ENCODE results near the gene AJAP1. TPM values are rescaled to one million over a fixed set of nuclear protein-coding genes. Genes with fewer than 3 reads are reported as not detected.

The AJAP1 gene
- total RNA-seq, 6 experiments from 2014 or later: not detected

- peaks cover 14% of the 10 kb centered on the region for H3K27me3 Mint-ChIP-seq (ENCODE audit: insufficient read depth)
- H3K36me3 Mint-ChIP-seq (ENCODE audit: low read depth): 0 out of 2 replicates have a peak, but pooled peaks cover 5% of the 10 kb centered on the region
- peaks cover 28% of the 10 kb centered on the region; the same call in 1 of the 2 replicates for H3K9me3 Mint-ChIP-seq
Measured at GRCh38 chr1:4658643-4659628, 4.5 kb downstream of the AJAP1 start.

GRCh38 chr1:4660917-4661594, 6.6 kb downstream of the AJAP1 start:
- Mint-ChIP-seq H3K4me3 (no peak overlapping the region), H3K27me3 (ENCODE audit: insufficient read depth) (peaks cover 14% of the 10 kb centered on the region), H3K4me1 (ENCODE audit: low read depth) (no peaks in the 10 kb centered on the region), H3K9me3 (peaks cover 48% of the 10 kb centered on the region), H3K27ac (no peak overlapping the region), H3K36me3 (ENCODE audit: low read depth) (0 out of 2 replicates have a peak, but pooled peaks cover 10% of the 10 kb centered on the region)
- TF ChIP-seq, protein P1, sequence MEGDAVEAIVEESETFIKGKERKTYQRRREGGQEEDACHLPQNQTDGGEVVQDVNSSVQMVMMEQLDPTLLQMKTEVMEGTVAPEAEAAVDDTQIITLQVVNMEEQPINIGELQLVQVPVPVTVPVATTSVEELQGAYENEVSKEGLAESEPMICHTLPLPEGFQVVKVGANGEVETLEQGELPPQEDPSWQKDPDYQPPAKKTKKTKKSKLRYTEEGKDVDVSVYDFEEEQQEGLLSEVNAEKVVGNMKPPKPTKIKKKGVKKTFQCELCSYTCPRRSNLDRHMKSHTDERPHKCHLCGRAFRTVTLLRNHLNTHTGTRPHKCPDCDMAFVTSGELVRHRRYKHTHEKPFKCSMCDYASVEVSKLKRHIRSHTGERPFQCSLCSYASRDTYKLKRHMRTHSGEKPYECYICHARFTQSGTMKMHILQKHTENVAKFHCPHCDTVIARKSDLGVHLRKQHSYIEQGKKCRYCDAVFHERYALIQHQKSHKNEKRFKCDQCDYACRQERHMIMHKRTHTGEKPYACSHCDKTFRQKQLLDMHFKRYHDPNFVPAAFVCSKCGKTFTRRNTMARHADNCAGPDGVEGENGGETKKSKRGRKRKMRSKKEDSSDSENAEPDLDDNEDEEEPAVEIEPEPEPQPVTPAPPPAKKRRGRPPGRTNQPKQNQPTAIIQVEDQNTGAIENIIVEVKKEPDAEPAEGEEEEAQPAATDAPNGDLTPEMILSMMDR (IDR thresholded peaks at IDR 0.05): no peak
- no peak for DNase-seq

More at GRCh38 chr1:4658643-4659628, 4.5 kb downstream of the AJAP1 start:
- TF ChIP-seq, protein P1 (IDR thresholded peaks at IDR 0.05): no peak
- Mint-ChIP-seq H3K27ac (no peak overlapping the region), H3K4me3 (no peak overlapping the region), H3K4me1 (ENCODE audit: low read depth) (no peaks in the 10 kb centered on the region)
- DNase-seq: no peak

GRCh38 chr1:4661595-4661917, 7.1 kb downstream of the AJAP1 start:
- H3K9me3 Mint-ChIP-seq: peaks cover 51% of the 10 kb centered on the region

DNA sequence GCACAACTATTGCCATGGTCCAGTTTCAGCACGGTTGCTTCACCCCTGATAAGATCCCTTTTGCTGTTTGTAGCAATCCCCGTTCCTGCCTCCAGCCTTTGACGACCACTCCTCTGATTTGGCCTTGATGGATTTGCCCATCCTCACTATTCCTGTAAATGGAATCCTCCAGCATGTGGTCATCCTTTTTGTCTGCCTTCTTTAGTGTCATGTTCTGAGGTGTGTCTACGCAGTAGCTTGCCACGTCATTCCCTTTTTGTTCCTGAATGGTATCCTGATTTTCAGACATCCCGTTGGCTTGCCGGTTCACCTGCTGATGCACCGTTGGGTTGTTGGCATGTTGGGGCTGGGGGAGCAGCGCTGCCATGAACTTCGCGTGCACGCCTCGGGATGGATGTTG, 7.8 kb downstream of the AJAP1 start:
- DNase-seq: no peak
- peaks cover 8% of the 10 kb centered on the region for H3K27me3 Mint-ChIP-seq (ENCODE audit: insufficient read depth)
- H3K4me1 Mint-ChIP-seq (ENCODE audit: low read depth): no peaks in the 10 kb centered on the region
- H3K36me3 Mint-ChIP-seq (ENCODE audit: low read depth): 0 out of 2 replicates have a peak, but pooled peaks cover 10% of the 10 kb centered on the region
- H3K9me3 Mint-ChIP-seq: peaks cover 51% of the 10 kb centered on the region
- TF ChIP-seq, protein P1 (IDR thresholded peaks at IDR 0.05): no peak
- H3K4me3 Mint-ChIP-seq: no peak overlapping the region
- H3K27ac Mint-ChIP-seq: no peak overlapping the region

More at GRCh38 chr1:4661595-4661917, 7.1 kb downstream of the AJAP1 start:
- Mint-ChIP-seq H3K4me1 (ENCODE audit: low read depth) (no peaks in the 10 kb centered on the region), H3K27me3 (ENCODE audit: insufficient read depth) (peaks cover 10% of the 10 kb centered on the region), H3K36me3 (ENCODE audit: low read depth) (0 out of 2 replicates have a peak, but pooled peaks cover 10% of the 10 kb centered on the region), H3K4me3 (no peak overlapping the region), H3K27ac (no peak overlapping the region)
- TF ChIP-seq, protein P1 (IDR thresholded peaks at IDR 0.05): no peak
- no peak for DNase-seq

DNA sequence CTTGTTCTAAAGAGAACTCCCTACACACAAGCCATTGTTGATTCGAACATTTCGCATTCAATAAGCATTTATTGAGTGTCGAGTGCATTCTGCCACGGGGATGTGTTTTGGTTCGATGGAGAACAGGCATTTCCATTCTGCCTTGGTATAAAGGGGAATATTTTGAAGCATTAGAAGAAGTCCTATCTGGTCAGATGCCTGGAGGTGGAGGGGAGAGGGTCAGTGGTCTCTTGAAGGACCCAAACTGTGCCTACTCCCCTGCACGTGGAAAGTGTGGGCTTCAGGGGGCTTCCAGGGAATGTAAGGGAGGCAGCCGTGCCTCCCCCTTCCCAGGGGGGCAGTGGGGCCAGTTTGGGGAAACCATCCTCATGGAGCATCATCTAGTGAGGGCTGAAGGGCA, 8.3 kb downstream of the AJAP1 start:
- Mint-ChIP-seq H3K4me3 (no peak overlapping the region), H3K9me3 (peaks cover 51% of the 10 kb centered on the region), H3K36me3 (ENCODE audit: low read depth) (0 out of 2 replicates have a peak, but pooled peaks cover 10% of the 10 kb centered on the region), H3K27me3 (ENCODE audit: insufficient read depth) (peaks cover 7% of the 10 kb centered on the region), H3K4me1 (ENCODE audit: low read depth) (no peaks in the 10 kb centered on the region), H3K27ac (no peak overlapping the region)
- no peak for DNase-seq
- TF ChIP-seq, protein P1 (IDR thresholded peaks at IDR 0.05): no peak
